IPS-18a (cell line): ENCODE data around the gene ANGPT4.
"Not testable (repeated sequence)": the region's sequence is repeated elsewhere in the genome, so short reads cannot be mapped to it uniquely, and the experiment has no call there.

Experiments
- H3K27ac ChIP-seq: one replicate; pipeline ENCODE4 v1.5.1; 2013; ENCODE audit warnings: low read length
- H3K27me3 ChIP-seq: one replicate; pipeline ENCODE4 v1.6.1; 2013; ENCODE audit warnings: mild to moderate bottlenecking, low read length; ENCODE audit not compliant: control insufficient read depth, insufficient read depth
- H3K36me3 ChIP-seq: one replicate; pipeline ENCODE4 v1.6.1; 2013; ENCODE audit warnings: low read depth, low read length; ENCODE audit not compliant: control insufficient read depth
- H3K4me1 ChIP-seq: one replicate; pipeline ENCODE4 v1.6.1; 2013; ENCODE audit warnings: low read depth, low read length; ENCODE audit not compliant: control insufficient read depth
- H3K4me3 ChIP-seq: one replicate; pipeline ENCODE4 v1.5.1; 2013; ENCODE audit warnings: low read length
- H3K9ac ChIP-seq: one replicate; pipeline ENCODE4 v1.6.1; 2013; ENCODE audit warnings: mild to moderate bottlenecking, low read length, moderate library complexity
- H3K9me3 ChIP-seq: one replicate; pipeline ENCODE4 v1.6.1; 2013; ENCODE audit warnings: low read depth, low read length; ENCODE audit not compliant: control insufficient read depth

Gene ANGPT4

GRCh38 chr20:869606-870005 lies 46.5 kb downstream of the ANGPT4 start:
- Histone ChIP-seq H3K4me1 (peaks cover 3% of the 10 kb centered on the region), H3K36me3 (no peaks in the 10 kb centered on the region), H3K9me3 (no peaks in the 10 kb centered on the region), H3K27me3 (no peaks in the 10 kb centered on the region), H3K27ac (no peak overlapping the region), H3K9ac (no peak overlapping the region), H3K4me3 (no peak overlapping the region)

GRCh38 chr20:868279-868678 lies 47.9 kb downstream of the ANGPT4 start:
- H3K9ac ChIP-seq: no peak overlapping the region
- no peaks in the 10 kb centered on the region for H3K27me3 ChIP-seq
- H3K4me3 ChIP-seq: no peak overlapping the region
- no peaks in the 10 kb centered on the region for H3K9me3 ChIP-seq
- no peak overlapping the region for H3K27ac ChIP-seq
- H3K4me1 ChIP-seq: peaks cover 1% of the 10 kb centered on the region
- H3K36me3 ChIP-seq: no peaks in the 10 kb centered on the region

- no peaks in the 10 kb centered on the region for H3K36me3 ChIP-seq
- no peak overlapping the region for H3K27ac ChIP-seq
- H3K27me3 ChIP-seq: no peaks in the 10 kb centered on the region
- no peak overlapping the region for H3K9ac ChIP-seq
- no peak overlapping the region for H3K4me3 ChIP-seq
- H3K4me1 ChIP-seq: no peaks in the 10 kb centered on the region
- no peaks in the 10 kb centered on the region for H3K9me3 ChIP-seq
Measured at GRCh38 chr20:865440-865839, 50.7 kb downstream of the ANGPT4 start.

- Histone ChIP-seq H3K9me3 (no peaks in the 10 kb centered on the region), H3K36me3 (no peaks in the 10 kb centered on the region), H3K4me3 (no peak overlapping the region), H3K27ac (no peak overlapping the region), H3K4me1 (no peaks in the 10 kb centered on the region), H3K27me3 (no peaks in the 10 kb centered on the region), H3K9ac (no peak overlapping the region)
Measured at GRCh38 chr20:860891-861290, 55.2 kb downstream of the ANGPT4 start.

GRCh38 chr20:859751-860231 lies 56.3 kb downstream of the ANGPT4 start:
- Histone ChIP-seq H3K36me3 (no peaks in the 10 kb centered on the region), H3K9me3 (no peaks in the 10 kb centered on the region), H3K9ac (no peak overlapping the region), H3K4me1 (no peaks in the 10 kb centered on the region), H3K4me3 (no peak overlapping the region), H3K27ac (no peak overlapping the region), H3K27me3 (no peaks in the 10 kb centered on the region)

GRCh38 chr20:858011-858410 lies 58.1 kb downstream of the ANGPT4 start:
- no peaks in the 10 kb centered on the region for H3K4me1 ChIP-seq
- no peaks in the 10 kb centered on the region for H3K27me3 ChIP-seq
- H3K9me3 ChIP-seq: no peaks in the 10 kb centered on the region
- no peak overlapping the region for H3K9ac ChIP-seq
- no peaks in the 10 kb centered on the region for H3K36me3 ChIP-seq
- H3K27ac ChIP-seq: no peak overlapping the region
- no peak overlapping the region for H3K4me3 ChIP-seq

- Histone ChIP-seq H3K27me3 (no peaks in the 10 kb centered on the region), H3K27ac (no peak overlapping the region), H3K36me3 (no peaks in the 10 kb centered on the region), H3K4me3 (no peak overlapping the region), H3K9ac (no peak overlapping the region), H3K4me1 (no peaks in the 10 kb centered on the region), H3K9me3 (no peaks in the 10 kb centered on the region)
Measured at GRCh38 chr20:856361-856775, 59.8 kb downstream of the ANGPT4 start.

GRCh38 chr20:855466-856360 lies 60.4 kb downstream of the ANGPT4 start:
- Histone ChIP-seq H3K27ac (no peak overlapping the region), H3K4me1 (no peaks in the 10 kb centered on the region), H3K9me3 (no peaks in the 10 kb centered on the region), H3K27me3 (no peaks in the 10 kb centered on the region), H3K9ac (no peak overlapping the region), H3K36me3 (no peaks in the 10 kb centered on the region), H3K4me3 (no peak overlapping the region)

GRCh38 chr20:854601-855000 lies 61.5 kb downstream of the ANGPT4 start:
- Histone ChIP-seq H3K9me3 (no peaks in the 10 kb centered on the region), H3K9ac (no peak overlapping the region), H3K4me1 (no peaks in the 10 kb centered on the region), H3K36me3 (no peaks in the 10 kb centered on the region), H3K27ac (no peak overlapping the region), H3K4me3 (no peak overlapping the region), H3K27me3 (no peaks in the 10 kb centered on the region)

GRCh38 chr20:853406-853996 lies 62.6 kb downstream of the ANGPT4 start:
- H3K27ac ChIP-seq: no peak overlapping the region
- H3K27me3 ChIP-seq: no peaks in the 10 kb centered on the region
- no peaks in the 10 kb centered on the region for H3K36me3 ChIP-seq
- H3K4me3 ChIP-seq: no peak overlapping the region
- H3K9me3 ChIP-seq: no peaks in the 10 kb centered on the region
- no peak overlapping the region for H3K9ac ChIP-seq
- no peaks in the 10 kb centered on the region for H3K4me1 ChIP-seq

GRCh38 chr20:848731-849130 lies 67.4 kb downstream of the ANGPT4 start:
- H3K27me3 ChIP-seq: peaks cover 20% of the 10 kb centered on the region
- H3K36me3 ChIP-seq, H3K9me3 ChIP-seq, H3K4me3 ChIP-seq, H3K4me1 ChIP-seq, H3K9ac ChIP-seq, H3K27ac ChIP-seq: not testable (repeated sequence)

- H3K36me3 ChIP-seq: no peaks in the 10 kb centered on the region
- H3K27ac ChIP-seq: no peak overlapping the region
- peaks cover 26% of the 10 kb centered on the region for H3K27me3 ChIP-seq
- no peak overlapping the region for H3K4me3 ChIP-seq
- no peak overlapping the region for H3K9ac ChIP-seq
- no peaks in the 10 kb centered on the region for H3K9me3 ChIP-seq
- peaks cover 5% of the 10 kb centered on the region for H3K4me1 ChIP-seq
Measured at GRCh38 chr20:848193-848592, 67.9 kb downstream of the ANGPT4 start.
